ENCODE measurements around the gene AHSG.

The AHSG gene

DNA sequence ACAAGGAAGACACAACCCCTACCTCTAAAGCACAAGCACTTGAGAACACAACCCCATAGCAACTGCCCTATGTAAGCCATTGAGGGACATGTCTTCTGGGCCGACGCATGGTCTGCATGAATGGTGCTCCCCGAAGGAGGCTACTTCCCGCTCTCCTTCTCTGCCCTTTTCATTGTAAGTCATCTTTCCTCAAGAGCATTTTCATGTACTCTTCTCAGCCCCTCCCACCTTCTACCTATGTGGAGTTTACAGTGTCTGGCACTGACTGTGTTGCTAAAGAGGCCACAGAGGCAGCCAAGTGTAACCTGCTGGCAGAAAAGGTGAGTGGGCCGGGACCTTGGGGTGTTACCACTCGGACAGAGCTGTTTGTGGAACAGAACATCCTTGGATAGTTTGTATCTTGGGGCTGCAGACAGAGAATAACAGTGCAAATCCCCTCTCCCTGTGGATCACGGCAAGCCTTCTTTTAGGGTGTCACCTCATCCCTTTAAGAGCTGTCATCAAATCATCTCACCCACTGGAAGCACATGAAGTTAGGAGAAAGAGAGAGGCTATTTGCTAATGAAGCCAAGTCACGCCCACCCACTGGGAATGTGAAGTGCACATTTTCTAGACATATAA is 5.6 kb downstream of the AHSG start:
- H3K4me1 ChIP-seq (ENCODE audit: control insufficient read depth in 2 of 2, insufficient read depth in 1 of 2, low read depth in 1 of 2, low read length in 2 of 2): no peaks in the 10 kb centered on the region
- H2BK5ac ChIP-seq (ENCODE audit: low read length): no peak overlapping the region
- no peak overlapping the region for H4K91ac ChIP-seq (ENCODE audit: low read depth, low read length, poor library complexity)
- H3K9me3 ChIP-seq (replicated peaks in 1 of 2; ENCODE audit: control insufficient read depth in 2 of 2, insufficient read depth in 1 of 2, low read depth in 1 of 2, low read length in 2 of 2): no peaks in the 10 kb centered on the region
- H3K79me1 ChIP-seq (ENCODE audit: low read depth, low read length): no peaks in the 10 kb centered on the region
- no CpG with 5 or more reads among the region's 8 CpGs for WGBS, 2 donors (ENCODE audit: extremely low coverage in 2 of 2, insufficient read length in 2 of 2, insufficient replicate concordance in 1 of 2)
- no peak overlapping the region for H3K9ac ChIP-seq (ENCODE audit: low read depth, low read length, poor library complexity)
- H3K23ac ChIP-seq (ENCODE audit: low read depth, low read length, poor library complexity): no peak overlapping the region
- no peak overlapping the region for H3K4me3 ChIP-seq (ENCODE audit: low read length in 2 of 2)
- H2BK12ac ChIP-seq (ENCODE audit: low read length): no peak overlapping the region
- no peak overlapping the region for H4K8ac ChIP-seq (ENCODE audit: low read depth, low read length)
- no peaks in the 10 kb centered on the region for H3K36me3 ChIP-seq (replicated peaks in 1 of 2; ENCODE audit: control insufficient read depth in 2 of 2, insufficient read depth in 2 of 2, low read length in 2 of 2)
- H3K14ac ChIP-seq (ENCODE audit: low read length): no peak overlapping the region
- H2AK5ac ChIP-seq (ENCODE audit: low read depth, low read length): no peak overlapping the region
- H2BK120ac ChIP-seq (ENCODE audit: low read depth, low read length): no peak overlapping the region
- no peak for DNase-seq (ENCODE audit: low spot score)
- no peak overlapping the region for H3K4me2 ChIP-seq (ENCODE audit: insufficient read depth, low read length, poor library complexity, severe bottlenecking)
- H3K4ac ChIP-seq (ENCODE audit: low read length): no peak overlapping the region
- H2BK15ac ChIP-seq (ENCODE audit: low read length): no peak overlapping the region
- H2AFZ ChIP-seq (ENCODE audit: low read length): no peak overlapping the region
- H3K27ac ChIP-seq (replicated peaks; ENCODE audit: low read length): no peak overlapping the region
- H3K27me3 ChIP-seq (ENCODE audit: control insufficient read depth in 3 of 3, insufficient read depth in 3 of 3, low read depth in 1 of 3, low read length in 3 of 3): peaks cover 0 to 31% (median 0%) of the 10 kb centered on the region in 3 experiments
- H3K18ac ChIP-seq (ENCODE audit: low read length): no peak overlapping the region

DNA sequence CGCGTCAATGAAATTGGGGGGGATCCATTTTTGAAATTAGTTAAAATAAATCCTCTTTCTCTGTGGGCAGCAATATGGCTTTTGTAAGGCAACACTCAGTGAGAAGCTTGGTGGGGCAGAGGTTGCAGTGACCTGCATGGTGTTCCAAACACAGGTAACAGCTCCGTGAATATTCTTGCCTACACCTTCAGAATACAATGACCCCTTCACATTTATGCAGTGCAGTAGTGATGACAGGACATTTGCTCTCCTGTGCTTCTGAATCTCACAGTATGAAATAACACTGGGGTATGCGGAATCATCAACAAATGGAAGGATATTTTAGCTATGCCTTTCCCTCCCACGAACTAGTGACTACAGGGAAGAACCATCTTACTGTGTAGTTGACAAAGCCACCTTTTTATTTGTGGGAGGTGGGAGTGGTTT is 6.9 kb downstream of the AHSG start:
- no CpG with 5 or more reads among the region's 5 CpGs for WGBS, 2 donors (ENCODE audit: extremely low coverage in 2 of 2, insufficient read length in 2 of 2, insufficient replicate concordance in 1 of 2)
- Histone ChIP-seq H3K9me3 (replicated peaks in 1 of 2; ENCODE audit: control insufficient read depth in 2 of 2, insufficient read depth in 1 of 2, low read depth in 1 of 2, low read length in 2 of 2) (no peaks in the 10 kb centered on the region), H3K4me2 (ENCODE audit: insufficient read depth, low read length, poor library complexity, severe bottlenecking) (no peak overlapping the region)

DNA sequence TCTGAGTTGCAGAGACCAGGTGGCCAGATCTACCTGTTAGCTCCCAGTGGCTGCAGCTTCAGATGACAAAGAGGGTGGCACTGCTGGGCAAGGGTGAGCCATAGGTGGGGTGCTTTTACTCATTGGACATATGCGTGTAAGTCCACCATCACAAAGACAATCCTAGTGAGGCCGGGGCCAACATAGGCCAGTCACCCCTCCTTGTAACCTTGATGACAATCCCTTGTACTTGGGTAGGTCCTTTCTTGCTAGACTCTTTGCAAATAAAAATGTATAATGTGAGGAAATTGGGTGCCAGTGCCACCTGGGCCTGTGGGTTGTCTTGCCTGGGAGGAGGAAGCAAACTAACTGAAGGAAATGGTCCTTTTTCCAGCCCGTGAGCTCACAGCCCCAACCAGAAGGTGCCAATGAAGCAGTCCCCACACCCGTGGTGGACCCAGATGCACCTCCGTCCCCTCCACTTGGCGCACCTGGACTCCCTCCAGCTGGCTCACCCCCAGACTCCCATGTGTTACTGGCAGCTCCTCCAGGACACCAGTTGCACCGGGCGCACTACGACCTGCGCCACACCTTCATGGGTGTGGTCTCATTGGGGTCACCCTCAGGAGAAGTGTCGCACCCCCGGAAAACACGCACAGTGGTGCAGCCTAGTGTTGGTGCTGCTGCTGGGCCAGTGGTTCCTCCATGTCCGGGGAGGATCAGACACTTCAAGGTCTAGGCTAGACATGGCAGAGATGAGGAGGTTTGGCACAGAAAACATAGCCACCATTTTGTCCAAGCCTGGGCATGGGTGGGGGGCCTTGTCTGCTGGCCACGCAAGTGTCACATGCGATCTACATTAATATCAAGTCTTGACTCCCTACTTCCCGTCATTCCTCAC is 7.6 kb downstream of the AHSG start:
- peak overlapping the region; percentile 18 for H3K23ac ChIP-seq (ENCODE audit: low read depth, low read length, poor library complexity)
- H2BK12ac ChIP-seq (ENCODE audit: low read length): no peak overlapping the region
- H3K4me2 ChIP-seq (ENCODE audit: insufficient read depth, low read length, poor library complexity, severe bottlenecking): no peak overlapping the region
- no peak overlapping the region for H2BK5ac ChIP-seq (ENCODE audit: low read length)
- WGBS, 2 donors (ENCODE audit: extremely low coverage in 2 of 2, insufficient read length in 2 of 2, insufficient replicate concordance in 1 of 2): no CpG with 5 or more reads among the region's 17 CpGs
- no peak overlapping the region for H4K8ac ChIP-seq (ENCODE audit: low read depth, low read length)
- no peak for DNase-seq (ENCODE audit: low spot score)
- H3K79me1 ChIP-seq (ENCODE audit: low read depth, low read length): no peaks in the 10 kb centered on the region
- no peak overlapping the region for H4K91ac ChIP-seq (ENCODE audit: low read depth, low read length, poor library complexity)
- no peak overlapping the region for H3K14ac ChIP-seq (ENCODE audit: low read length)
- H3K4ac ChIP-seq (ENCODE audit: low read length): no peak overlapping the region
- H2AFZ ChIP-seq (ENCODE audit: low read length): no peak overlapping the region
- no peak overlapping the region for H2AK5ac ChIP-seq (ENCODE audit: low read depth, low read length)
- H3K9ac ChIP-seq (ENCODE audit: low read depth, low read length, poor library complexity): no peak overlapping the region
- no peak overlapping the region for H3K27ac ChIP-seq (replicated peaks; ENCODE audit: low read length)
- no peaks in the 10 kb centered on the region for H3K9me3 ChIP-seq (replicated peaks in 1 of 2; ENCODE audit: control insufficient read depth in 2 of 2, insufficient read depth in 1 of 2, low read depth in 1 of 2, low read length in 2 of 2)
- no peak overlapping the region for H3K4me3 ChIP-seq (ENCODE audit: low read length in 2 of 2)
- no peaks in the 10 kb centered on the region for H3K36me3 ChIP-seq (replicated peaks in 1 of 2; ENCODE audit: control insufficient read depth in 2 of 2, insufficient read depth in 2 of 2, low read length in 2 of 2)
- H2BK120ac ChIP-seq (ENCODE audit: low read depth, low read length): no peak overlapping the region
- peaks cover 0 to 26% (median 0%) of the 10 kb centered on the region in 3 experiments for H3K27me3 ChIP-seq (ENCODE audit: control insufficient read depth in 3 of 3, insufficient read depth in 3 of 3, low read depth in 1 of 3, low read length in 3 of 3)
- H3K18ac ChIP-seq (ENCODE audit: low read length): no peak overlapping the region
- H2BK15ac ChIP-seq (ENCODE audit: low read length): no peak overlapping the region
- H3K4me1 ChIP-seq (ENCODE audit: control insufficient read depth in 2 of 2, insufficient read depth in 1 of 2, low read depth in 1 of 2, low read length in 2 of 2): no peaks in the 10 kb centered on the region

More for the DNA sequence above, 6.9 kb downstream of the AHSG start:
- Histone ChIP-seq H2BK120ac (ENCODE audit: low read depth, low read length) (no peak overlapping the region), H2BK12ac (ENCODE audit: low read length) (no peak overlapping the region), H3K27ac (replicated peaks; ENCODE audit: low read length) (no peak overlapping the region), H3K79me1 (ENCODE audit: low read depth, low read length) (no peaks in the 10 kb centered on the region), H3K23ac (ENCODE audit: low read depth, low read length, poor library complexity) (no peak overlapping the region), H3K18ac (ENCODE audit: low read length) (no peak overlapping the region), H2BK15ac (ENCODE audit: low read length) (no peak overlapping the region), H3K27me3 (ENCODE audit: control insufficient read depth in 3 of 3, insufficient read depth in 3 of 3, low read depth in 1 of 3, low read length in 3 of 3) (peaks cover 0 to 23% (median 0%) of the 10 kb centered on the region in 3 experiments), H4K8ac (ENCODE audit: low read depth, low read length) (no peak overlapping the region), H3K4me1 (ENCODE audit: control insufficient read depth in 2 of 2, insufficient read depth in 1 of 2, low read depth in 1 of 2, low read length in 2 of 2) (no peaks in the 10 kb centered on the region), H3K4ac (ENCODE audit: low read length) (no peak overlapping the region), H3K14ac (ENCODE audit: low read length) (no peak overlapping the region), H2AFZ (ENCODE audit: low read length) (no peak overlapping the region), H4K91ac (ENCODE audit: low read depth, low read length, poor library complexity) (no peak overlapping the region), H3K9ac (ENCODE audit: low read depth, low read length, poor library complexity) (no peak overlapping the region), H2AK5ac (ENCODE audit: low read depth, low read length) (no peak overlapping the region), H3K4me3 (ENCODE audit: low read length in 2 of 2) (no peak overlapping the region), H3K36me3 (replicated peaks in 1 of 2; ENCODE audit: control insufficient read depth in 2 of 2, insufficient read depth in 2 of 2, low read length in 2 of 2) (no peaks in the 10 kb centered on the region), H2BK5ac (ENCODE audit: low read length) (no peak overlapping the region)
- no peak for DNase-seq (ENCODE audit: low spot score)

DNA sequence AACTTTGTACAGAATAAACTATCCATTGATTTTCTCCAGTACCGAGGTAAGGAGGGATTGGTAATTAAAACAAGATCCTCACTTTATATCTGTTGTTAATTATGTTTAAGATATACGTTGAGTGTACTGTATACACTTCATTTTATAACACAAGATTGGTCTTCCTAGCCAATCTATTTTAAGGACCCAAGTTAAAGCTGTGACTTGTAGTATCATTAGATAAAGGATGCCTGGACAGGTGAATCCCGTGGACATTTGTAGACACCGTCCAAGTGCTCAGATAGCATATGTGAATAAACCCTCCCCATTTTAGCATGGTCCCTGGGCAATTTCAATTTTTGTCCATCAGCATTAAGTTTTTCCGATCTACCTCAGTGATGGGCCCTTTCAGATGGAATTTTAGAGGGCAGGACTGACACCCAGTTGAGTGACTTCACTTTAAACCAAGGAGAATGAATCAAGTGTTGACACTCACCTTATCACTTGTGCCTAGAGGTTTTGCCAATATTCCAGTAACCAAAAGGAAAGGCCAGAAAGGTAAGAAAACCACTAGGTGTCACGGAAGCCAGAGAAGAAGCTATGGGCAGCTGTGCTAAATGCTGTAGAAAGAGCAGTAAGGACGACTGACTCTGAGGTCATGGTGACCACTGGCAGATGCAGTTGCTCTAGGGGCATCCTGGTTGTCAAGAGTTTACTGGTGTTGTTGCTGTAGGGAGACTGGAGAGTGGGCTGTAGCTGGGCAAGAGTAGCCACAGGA is 9.2 kb downstream of the AHSG start:
- H2BK5ac ChIP-seq (ENCODE audit: low read length): no peak overlapping the region
- no peak overlapping the region for H2BK15ac ChIP-seq (ENCODE audit: low read length)
- no CpG with 5 or more reads among the region's 7 CpGs for WGBS, 2 donors (ENCODE audit: extremely low coverage in 2 of 2, insufficient read length in 2 of 2, insufficient replicate concordance in 1 of 2)
- H3K4me2 ChIP-seq (ENCODE audit: insufficient read depth, low read length, poor library complexity, severe bottlenecking): no peak overlapping the region
- no peak overlapping the region for H2BK120ac ChIP-seq (ENCODE audit: low read depth, low read length)
- H3K23ac ChIP-seq (ENCODE audit: low read depth, low read length, poor library complexity): no peak overlapping the region
- no peak overlapping the region for H3K14ac ChIP-seq (ENCODE audit: low read length)
- no peak overlapping the region for H3K4ac ChIP-seq (ENCODE audit: low read length)
- no peaks in the 10 kb centered on the region for H3K36me3 ChIP-seq (replicated peaks in 1 of 2; ENCODE audit: control insufficient read depth in 2 of 2, insufficient read depth in 2 of 2, low read length in 2 of 2)
- H4K91ac ChIP-seq (ENCODE audit: low read depth, low read length, poor library complexity): no peak overlapping the region
- H3K4me1 ChIP-seq (ENCODE audit: control insufficient read depth in 2 of 2, insufficient read depth in 1 of 2, low read depth in 1 of 2, low read length in 2 of 2): no peaks in the 10 kb centered on the region
- H2AK5ac ChIP-seq (ENCODE audit: low read depth, low read length): no peak overlapping the region
- no peak overlapping the region for H3K27ac ChIP-seq (replicated peaks; ENCODE audit: low read length)
- H2BK12ac ChIP-seq (ENCODE audit: low read length): no peak overlapping the region
- peaks cover 0 to 31% (median 0%) of the 10 kb centered on the region in 3 experiments for H3K27me3 ChIP-seq (ENCODE audit: control insufficient read depth in 3 of 3, insufficient read depth in 3 of 3, low read depth in 1 of 3, low read length in 3 of 3)
- no peak overlapping the region for H3K18ac ChIP-seq (ENCODE audit: low read length)
- H4K8ac ChIP-seq (ENCODE audit: low read depth, low read length): no peak overlapping the region
- H2AFZ ChIP-seq (ENCODE audit: low read length): no peak overlapping the region
- no peaks in the 10 kb centered on the region for H3K79me1 ChIP-seq (ENCODE audit: low read depth, low read length)
- no peak for DNase-seq (ENCODE audit: low spot score)
- H3K9me3 ChIP-seq (replicated peaks in 1 of 2; ENCODE audit: control insufficient read depth in 2 of 2, insufficient read depth in 1 of 2, low read depth in 1 of 2, low read length in 2 of 2): no peaks in the 10 kb centered on the region
- no peak overlapping the region for H3K9ac ChIP-seq (ENCODE audit: low read depth, low read length, poor library complexity)
- H3K4me3 ChIP-seq (ENCODE audit: low read length in 2 of 2): no peak overlapping the region

Measured in neuronal stem cell (in vitro differentiated cells).